ENCODE measurements around the gene ADH7.

DNA sequence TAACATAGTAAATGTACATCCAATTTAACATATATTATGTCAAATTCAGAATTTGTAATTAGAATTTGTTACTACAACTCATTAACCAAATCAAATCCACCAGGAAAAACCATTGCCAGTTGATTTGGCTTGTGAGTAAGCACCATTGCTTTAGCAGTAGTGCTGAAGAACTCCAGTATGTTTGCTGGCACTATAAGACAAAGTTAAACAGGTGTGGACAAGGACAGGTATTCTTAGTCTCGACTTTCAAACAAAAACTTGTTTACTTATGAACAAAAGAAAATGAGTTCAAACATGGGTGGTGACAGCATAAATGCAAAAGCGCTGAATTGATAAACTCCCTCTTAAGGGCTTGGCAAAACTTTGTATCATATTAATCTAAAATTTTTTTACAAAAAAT, 1.3 kb upstream of the ADH7 start:
- TF ChIP-seq, protein P1, sequence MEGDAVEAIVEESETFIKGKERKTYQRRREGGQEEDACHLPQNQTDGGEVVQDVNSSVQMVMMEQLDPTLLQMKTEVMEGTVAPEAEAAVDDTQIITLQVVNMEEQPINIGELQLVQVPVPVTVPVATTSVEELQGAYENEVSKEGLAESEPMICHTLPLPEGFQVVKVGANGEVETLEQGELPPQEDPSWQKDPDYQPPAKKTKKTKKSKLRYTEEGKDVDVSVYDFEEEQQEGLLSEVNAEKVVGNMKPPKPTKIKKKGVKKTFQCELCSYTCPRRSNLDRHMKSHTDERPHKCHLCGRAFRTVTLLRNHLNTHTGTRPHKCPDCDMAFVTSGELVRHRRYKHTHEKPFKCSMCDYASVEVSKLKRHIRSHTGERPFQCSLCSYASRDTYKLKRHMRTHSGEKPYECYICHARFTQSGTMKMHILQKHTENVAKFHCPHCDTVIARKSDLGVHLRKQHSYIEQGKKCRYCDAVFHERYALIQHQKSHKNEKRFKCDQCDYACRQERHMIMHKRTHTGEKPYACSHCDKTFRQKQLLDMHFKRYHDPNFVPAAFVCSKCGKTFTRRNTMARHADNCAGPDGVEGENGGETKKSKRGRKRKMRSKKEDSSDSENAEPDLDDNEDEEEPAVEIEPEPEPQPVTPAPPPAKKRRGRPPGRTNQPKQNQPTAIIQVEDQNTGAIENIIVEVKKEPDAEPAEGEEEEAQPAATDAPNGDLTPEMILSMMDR (IDR thresholded peaks at IDR 0.05; ENCODE audit: poor library complexity), result no peak
- no peak for TF ChIP-seq EZH2 (IDR thresholded peaks at IDR 0.05; ENCODE audit: borderline replicate concordance)
- no peak for TF ChIP-seq EZH2phosphoT487 (IDR thresholded peaks at IDR 0.05; ENCODE audit: low read depth, severe bottlenecking, unreplicated experiment)

Measured in hepatocyte (in vitro differentiated cells).